Mucosa of stomach (tissue), 1 donor: ENCODE results near the gene NR4A1.
A peak's percentile ranks its signal among the peaks of the same experiment; 100 is the strongest.

ENCODE experiments used
- H3K27me3 ChIP-seq: one replicate; pipeline ENCODE4 v1.7.0; 2013; ENCODE audit warnings: mild to moderate bottlenecking, low read length; ENCODE audit not compliant: control insufficient read depth, insufficient read depth
- H3K36me3 ChIP-seq: one replicate; pipeline ENCODE4 v1.7.0; 2013; ENCODE audit warnings: low read length; ENCODE audit not compliant: control insufficient read depth, insufficient read depth
- H3K4me1 ChIP-seq: one replicate; pipeline ENCODE4 v1.7.0; 2013; ENCODE audit warnings: mild to moderate bottlenecking, low read length; ENCODE audit not compliant: control insufficient read depth, insufficient read depth
- H3K4me3 ChIP-seq: one replicate; pipeline ENCODE4 v1.7.0; 2013; ENCODE audit warnings: low read length
- H3K9ac ChIP-seq: one replicate; pipeline ENCODE4 v1.7.0; 2013; ENCODE audit warnings: mild to moderate bottlenecking, low read length, moderate library complexity
- H3K9me3 ChIP-seq: one replicate; pipeline ENCODE4 v1.7.0; 2013; ENCODE audit warnings: mild to moderate bottlenecking, low read length, moderate library complexity; ENCODE audit not compliant: control insufficient read depth
- donor health status: Pancreatic carcinoma.

The NR4A1 gene

GRCh38 chr12:52036587-52037171 is 14.6 kb upstream of the NR4A1 start:
- Histone ChIP-seq H3K9ac (peak overlapping the region; percentile 77), H3K27me3 (peaks cover 11% of the 10 kb centered on the region), H3K9me3 (no peaks in the 10 kb centered on the region), H3K4me3 (no peak overlapping the region), H3K4me1 (peaks cover 28% of the 10 kb centered on the region), H3K36me3 (no peaks in the 10 kb centered on the region)

GRCh38 chr12:52037248-52037861 is 13.9 kb upstream of the NR4A1 start:
- peaks cover 11% of the 10 kb centered on the region for H3K27me3 ChIP-seq
- no peaks in the 10 kb centered on the region for H3K36me3 ChIP-seq
- no peak overlapping the region for H3K4me3 ChIP-seq
- peaks cover 23% of the 10 kb centered on the region for H3K4me1 ChIP-seq
- no peaks in the 10 kb centered on the region for H3K9me3 ChIP-seq
- H3K9ac ChIP-seq, result peak overlapping the region; percentile 61

- Histone ChIP-seq H3K27me3 (peaks cover 11% of the 10 kb centered on the region), H3K36me3 (no peaks in the 10 kb centered on the region), H3K4me1 (peaks cover 16% of the 10 kb centered on the region), H3K9me3 (no peaks in the 10 kb centered on the region), H3K9ac (no peak overlapping the region), H3K4me3 (no peak overlapping the region)
Observed at GRCh38 chr12:52038447-52038846, 12.8 kb upstream of the NR4A1 start.

- H3K9ac ChIP-seq, result no peak overlapping the region
- H3K9me3 ChIP-seq, result no peaks in the 10 kb centered on the region
- H3K36me3 ChIP-seq, result no peaks in the 10 kb centered on the region
- H3K27me3 ChIP-seq, result no peaks in the 10 kb centered on the region
- peaks cover 26% of the 10 kb centered on the region for H3K4me1 ChIP-seq
- no peak overlapping the region for H3K4me3 ChIP-seq
Observed at GRCh38 chr12:52041035-52041434, 10.2 kb upstream of the NR4A1 start.

- Histone ChIP-seq H3K4me1 (peaks cover 23% of the 10 kb centered on the region), H3K36me3 (no peaks in the 10 kb centered on the region), H3K27me3 (no peaks in the 10 kb centered on the region), H3K9me3 (no peaks in the 10 kb centered on the region), H3K4me3 (no peak overlapping the region), H3K9ac (no peak overlapping the region)
Observed at GRCh38 chr12:52041695-52042123, 9.5 kb upstream of the NR4A1 start.

GRCh38 chr12:52042706-52043385 is 8.4 kb upstream of the NR4A1 start:
- Histone ChIP-seq H3K9ac (no peak overlapping the region), H3K27me3 (no peaks in the 10 kb centered on the region), H3K4me1 (peaks cover 23% of the 10 kb centered on the region), H3K4me3 (no peak overlapping the region), H3K9me3 (no peaks in the 10 kb centered on the region), H3K36me3 (no peaks in the 10 kb centered on the region)

- Histone ChIP-seq H3K36me3 (no peaks in the 10 kb centered on the region), H3K4me3 (no peak overlapping the region), H3K9ac (peak overlapping the region; percentile 36), H3K4me1 (peaks cover 23% of the 10 kb centered on the region), H3K9me3 (no peaks in the 10 kb centered on the region), H3K27me3 (no peaks in the 10 kb centered on the region)
Observed at GRCh38 chr12:52043386-52044212, 7.6 kb upstream of the NR4A1 start.

GRCh38 chr12:52044292-52044983 is 6.8 kb upstream of the NR4A1 start:
- H3K9me3 ChIP-seq, result no peaks in the 10 kb centered on the region
- H3K36me3 ChIP-seq, result no peaks in the 10 kb centered on the region
- H3K9ac ChIP-seq, result peak overlapping the region; percentile 36
- no peak overlapping the region for H3K4me3 ChIP-seq
- no peaks in the 10 kb centered on the region for H3K27me3 ChIP-seq
- peaks cover 23% of the 10 kb centered on the region for H3K4me1 ChIP-seq

GRCh38 chr12:52045794-52046199 is 5.4 kb upstream of the NR4A1 start:
- no peaks in the 10 kb centered on the region for H3K9me3 ChIP-seq
- H3K9ac ChIP-seq, result no peak overlapping the region
- no peak overlapping the region for H3K4me3 ChIP-seq
- H3K27me3 ChIP-seq, result no peaks in the 10 kb centered on the region
- H3K36me3 ChIP-seq, result no peaks in the 10 kb centered on the region
- H3K4me1 ChIP-seq, result peaks cover 34% of the 10 kb centered on the region

- H3K27me3 ChIP-seq, result no peaks in the 10 kb centered on the region
- H3K9me3 ChIP-seq, result no peaks in the 10 kb centered on the region
- no peak overlapping the region for H3K9ac ChIP-seq
- H3K4me1 ChIP-seq, result peaks cover 34% of the 10 kb centered on the region
- H3K4me3 ChIP-seq, result no peak overlapping the region
- H3K36me3 ChIP-seq, result no peaks in the 10 kb centered on the region
Observed at GRCh38 chr12:52046859-52047258, 4.4 kb upstream of the NR4A1 start.

GRCh38 chr12:52049286-52049685 is 2.0 kb upstream of the NR4A1 start:
- no peak overlapping the region for H3K4me3 ChIP-seq
- no peaks in the 10 kb centered on the region for H3K36me3 ChIP-seq
- H3K4me1 ChIP-seq, result peaks cover 36% of the 10 kb centered on the region
- H3K27me3 ChIP-seq, result no peaks in the 10 kb centered on the region
- H3K9ac ChIP-seq, result no peak overlapping the region
- H3K9me3 ChIP-seq, result no peaks in the 10 kb centered on the region
